ENCODE data around the gene DDX10. TPM values are rescaled to one million over a fixed set of nuclear protein-coding genes. Genes with fewer than 3 reads are reported as not detected.

The DDX10 gene
- total and polyA plus RNA-seq, 10 donors, result 17.5 to 39.3 (median 23.0) TPM

DNA sequence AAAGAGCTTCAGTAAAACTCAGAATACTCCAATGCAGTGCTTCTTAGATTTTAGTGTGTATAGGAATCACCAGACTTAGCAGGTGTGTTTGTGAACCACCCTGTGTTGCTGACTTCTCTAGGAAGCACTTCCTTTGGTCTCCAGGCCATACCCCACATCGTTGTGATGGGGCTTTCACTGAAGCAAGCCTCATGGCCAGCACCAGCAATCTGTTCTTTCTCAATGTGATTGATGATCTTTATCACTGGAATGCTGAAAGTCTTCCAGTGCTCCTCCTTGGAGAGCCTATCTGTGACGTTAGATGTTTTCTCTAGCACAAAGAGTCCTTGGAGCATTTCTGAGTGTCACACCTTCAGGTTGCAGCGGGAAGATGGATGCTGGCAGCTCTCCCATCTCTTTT lies 280.5 kb downstream of the DDX10 start:
- no peaks in the 10 kb centered on the region for H3K4me1 ChIP-seq
- peaks cover 0 to 12% (median 5%) of the 10 kb centered on the region in 8 donors for H3K9me3 ChIP-seq
- intact Hi-C loops (cut with DNase I; ENCODE audit: low total_unique reads), result no loop called here
- no peaks in the 10 kb centered on the region for H3K27me3 ChIP-seq (replicated peaks in 1 of 7)
- no peak overlapping the region for H3K27ac ChIP-seq
- no peak overlapping the region for H3K4me3 ChIP-seq
- TF ChIP-seq, protein P1, sequence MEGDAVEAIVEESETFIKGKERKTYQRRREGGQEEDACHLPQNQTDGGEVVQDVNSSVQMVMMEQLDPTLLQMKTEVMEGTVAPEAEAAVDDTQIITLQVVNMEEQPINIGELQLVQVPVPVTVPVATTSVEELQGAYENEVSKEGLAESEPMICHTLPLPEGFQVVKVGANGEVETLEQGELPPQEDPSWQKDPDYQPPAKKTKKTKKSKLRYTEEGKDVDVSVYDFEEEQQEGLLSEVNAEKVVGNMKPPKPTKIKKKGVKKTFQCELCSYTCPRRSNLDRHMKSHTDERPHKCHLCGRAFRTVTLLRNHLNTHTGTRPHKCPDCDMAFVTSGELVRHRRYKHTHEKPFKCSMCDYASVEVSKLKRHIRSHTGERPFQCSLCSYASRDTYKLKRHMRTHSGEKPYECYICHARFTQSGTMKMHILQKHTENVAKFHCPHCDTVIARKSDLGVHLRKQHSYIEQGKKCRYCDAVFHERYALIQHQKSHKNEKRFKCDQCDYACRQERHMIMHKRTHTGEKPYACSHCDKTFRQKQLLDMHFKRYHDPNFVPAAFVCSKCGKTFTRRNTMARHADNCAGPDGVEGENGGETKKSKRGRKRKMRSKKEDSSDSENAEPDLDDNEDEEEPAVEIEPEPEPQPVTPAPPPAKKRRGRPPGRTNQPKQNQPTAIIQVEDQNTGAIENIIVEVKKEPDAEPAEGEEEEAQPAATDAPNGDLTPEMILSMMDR (IDR thresholded peaks at IDR 0.05 in 8 of 11, conservative IDR thresholded peaks at IDR 0.05 in 3 of 11), result no peak
- TF ChIP-seq POLR2AphosphoS5 (IDR thresholded peaks at IDR 0.05) (no peak), POLR2A (IDR thresholded peaks at IDR 0.05) (no peak)
- H3K36me3 ChIP-seq, result peaks cover 0 to 35% (median 9%) of the 10 kb centered on the region in 6 donors
- no peak for DNase-seq
- WGBS, 5 donors, result 76 to 88% (median 77%) methylated on average over 3 of the region's 3 CpGs

DNA sequence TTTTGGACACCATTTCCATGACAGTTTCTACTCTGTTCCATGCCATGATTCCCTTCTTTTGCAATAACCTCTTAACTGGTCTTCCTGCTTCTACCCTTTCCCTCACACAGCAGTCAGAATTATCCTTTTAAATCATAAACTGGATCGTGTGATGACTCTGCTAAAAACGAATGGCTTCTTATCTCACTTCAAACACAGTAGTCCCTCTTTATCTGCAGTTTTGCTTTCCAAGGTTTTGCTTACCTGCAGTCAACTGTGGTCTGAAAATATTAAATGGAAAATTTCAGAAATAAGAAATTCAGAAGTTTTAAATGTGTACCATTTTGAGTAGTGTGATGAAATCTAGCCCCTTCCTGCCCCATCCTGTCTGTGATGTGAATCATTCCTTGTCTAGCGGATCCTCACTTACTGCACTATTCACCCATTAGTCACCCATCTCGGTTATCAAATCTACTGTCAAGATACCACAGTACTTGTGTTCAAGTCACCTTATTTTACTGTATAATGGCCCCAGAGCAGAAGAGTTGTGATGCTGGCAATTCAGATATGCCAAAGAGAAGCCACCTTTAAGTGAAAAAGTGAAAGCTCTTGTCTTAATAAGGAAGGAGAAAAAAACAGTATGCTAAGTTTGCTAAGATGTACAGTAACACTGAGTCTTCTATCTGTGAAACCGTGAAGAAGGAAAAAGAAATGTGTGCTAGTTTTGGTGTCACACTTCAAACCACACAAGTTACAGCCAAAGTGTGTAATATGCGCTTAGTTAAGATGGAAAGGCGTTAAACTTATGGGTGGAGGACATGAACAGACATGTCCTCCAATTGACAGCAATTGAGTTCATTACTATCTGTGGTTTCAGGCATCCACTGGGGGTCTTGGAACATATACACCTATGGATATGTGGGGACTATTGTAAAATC lies 283.0 kb downstream of the DDX10 start:
- Histone ChIP-seq H3K4me3 (no peak overlapping the region), H3K4me1 (no peaks in the 10 kb centered on the region), H3K36me3 (peaks cover 0 to 12% (median 0%) of the 10 kb centered on the region in 6 donors), H3K27me3 (replicated peaks in 1 of 7) (no peaks in the 10 kb centered on the region), H3K27ac (no peak overlapping the region), H3K9me3 (peaks cover 0 to 12% (median 5%) of the 10 kb centered on the region in 8 donors)
- intact Hi-C loops (cut with DNase I; ENCODE audit: low total_unique reads), result no loop called here
- no peak for DNase-seq
- 87 to 92% (median 89%) methylated on average over 7 of the region's 7 CpGs for WGBS, 5 donors
- no peak for TF ChIP-seq POLR2A (IDR thresholded peaks at IDR 0.05)
- TF ChIP-seq POLR2AphosphoS5 (IDR thresholded peaks at IDR 0.05), result no peak
- TF ChIP-seq, protein P1 (IDR thresholded peaks at IDR 0.05 in 8 of 11, conservative IDR thresholded peaks at IDR 0.05 in 3 of 11), result no peak

DNA sequence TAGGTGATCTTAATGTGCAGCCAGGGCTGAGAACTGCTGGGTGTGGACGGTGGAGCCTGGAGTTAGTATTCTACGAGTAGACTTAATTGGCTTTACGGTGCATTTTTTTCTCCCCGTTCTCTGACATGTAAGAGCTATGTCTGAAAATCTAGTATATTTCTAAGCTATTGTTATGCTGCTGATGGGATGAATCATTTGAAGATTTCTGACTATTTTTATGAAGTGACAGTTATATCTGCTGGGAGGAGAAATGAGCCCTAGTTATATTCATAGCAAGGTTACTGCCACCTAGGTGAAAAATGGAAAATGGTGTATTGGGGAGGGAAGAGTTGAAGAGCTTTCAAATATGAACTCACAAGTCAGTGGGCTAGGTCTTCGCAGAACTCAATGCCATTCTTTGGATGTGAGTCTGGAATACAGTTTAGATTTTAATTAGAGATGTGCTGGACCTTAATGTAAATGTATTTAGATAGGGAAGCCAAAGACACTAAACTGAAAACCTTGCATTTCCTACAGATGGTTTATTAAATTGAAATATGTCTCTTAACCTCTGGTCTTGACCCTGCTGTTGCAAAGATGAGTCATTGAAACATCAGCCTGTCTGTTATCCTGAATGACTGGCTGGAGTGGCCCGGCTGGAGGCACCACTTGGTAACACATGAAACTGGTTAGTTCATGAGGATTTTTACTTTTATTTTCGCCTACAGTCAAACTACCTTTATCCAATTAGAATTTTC lies 293.7 kb downstream of the DDX10 start:
- Histone ChIP-seq H3K27me3 (replicated peaks in 1 of 7) (no peaks in the 10 kb centered on the region), H3K4me1 (no peaks in the 10 kb centered on the region), H3K36me3 (no peaks in the 10 kb centered on the region), H3K9me3 (no peaks in the 10 kb centered on the region), H3K4me3 (no peak overlapping the region), H3K27ac (no peak overlapping the region)
- intact Hi-C loops (cut with DNase I; ENCODE audit: low total_unique reads), result no loop called here
- DNase-seq, result no peak
- TF ChIP-seq, protein P1 (IDR thresholded peaks at IDR 0.05 in 8 of 11, conservative IDR thresholded peaks at IDR 0.05 in 3 of 11), result no peak
- TF ChIP-seq POLR2A (IDR thresholded peaks at IDR 0.05), result no peak
- no peak for TF ChIP-seq POLR2AphosphoS5 (IDR thresholded peaks at IDR 0.05)
- WGBS, 5 donors, result 81 to 91% (median 85%) methylated on average over 7 of the region's 7 CpGs

Measured in spleen (tissue), 11 donors.